ENCODE data around the gene KRT34. TPM values are rescaled to one million over a fixed set of nuclear protein-coding genes. Genes with fewer than 3 reads are reported as not detected.

The KRT34 gene
- total and polyA plus RNA-seq, 2 donors from 2014 or later = not detected

DNA sequence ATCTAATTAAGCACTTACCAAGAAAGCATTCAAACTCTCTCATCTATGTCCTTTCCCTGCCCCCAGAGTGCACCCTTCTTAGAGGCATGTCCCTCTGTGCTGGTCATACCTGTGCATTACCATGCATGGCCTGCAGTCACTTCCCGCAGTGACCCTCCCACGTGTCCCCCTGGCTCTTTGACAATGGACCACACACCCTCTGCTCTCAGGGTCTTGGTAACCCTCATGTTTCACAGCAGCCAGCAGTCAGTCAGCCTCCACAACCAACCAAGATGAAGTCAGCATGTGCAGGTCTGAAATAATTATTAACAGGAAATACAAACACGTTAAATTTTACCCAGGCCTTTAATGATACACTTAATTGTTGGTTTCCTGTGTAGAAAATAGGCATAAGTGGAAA, 41.6 kb downstream of the KRT34 start:
- Histone ChIP-seq H3K36me3 (ENCODE audit: control insufficient read depth in 2 of 3, insufficient read depth in 3 of 3, low read length in 3 of 3) (no peaks in the 10 kb centered on the region), H3K27me3 (ENCODE audit: control insufficient read depth, insufficient read depth, low read length) (no peaks in the 10 kb centered on the region), H3K27ac (ENCODE audit: low read depth in 2 of 2, low read length in 2 of 2) (peak overlapping the region in 1 of 2 donors; percentile 7), H3K4me1 (ENCODE audit: control insufficient read depth in 2 of 3, insufficient read depth in 2 of 3, low read depth in 1 of 3, low read length in 3 of 3) (peaks cover 0 to 2% (median 2%) of the 10 kb centered on the region in 3 donors), H3K9ac (ENCODE audit: low read length in 3 of 3) (no peak overlapping the region), H3K4me3 (ENCODE audit: low read length in 3 of 3) (no peak overlapping the region), H3K9me3 (ENCODE audit: control insufficient read depth in 2 of 3, insufficient read depth in 1 of 3, low read length in 3 of 3) (no peaks in the 10 kb centered on the region)
- intact Hi-C loops (cut with DNase I) = no loop called here
- DNase-seq (peak in 4 of 5 donors; percentile 76 to 87 (median 81)), FAIRE-seq (no peak)
- TF ChIP-seq, protein P1, sequence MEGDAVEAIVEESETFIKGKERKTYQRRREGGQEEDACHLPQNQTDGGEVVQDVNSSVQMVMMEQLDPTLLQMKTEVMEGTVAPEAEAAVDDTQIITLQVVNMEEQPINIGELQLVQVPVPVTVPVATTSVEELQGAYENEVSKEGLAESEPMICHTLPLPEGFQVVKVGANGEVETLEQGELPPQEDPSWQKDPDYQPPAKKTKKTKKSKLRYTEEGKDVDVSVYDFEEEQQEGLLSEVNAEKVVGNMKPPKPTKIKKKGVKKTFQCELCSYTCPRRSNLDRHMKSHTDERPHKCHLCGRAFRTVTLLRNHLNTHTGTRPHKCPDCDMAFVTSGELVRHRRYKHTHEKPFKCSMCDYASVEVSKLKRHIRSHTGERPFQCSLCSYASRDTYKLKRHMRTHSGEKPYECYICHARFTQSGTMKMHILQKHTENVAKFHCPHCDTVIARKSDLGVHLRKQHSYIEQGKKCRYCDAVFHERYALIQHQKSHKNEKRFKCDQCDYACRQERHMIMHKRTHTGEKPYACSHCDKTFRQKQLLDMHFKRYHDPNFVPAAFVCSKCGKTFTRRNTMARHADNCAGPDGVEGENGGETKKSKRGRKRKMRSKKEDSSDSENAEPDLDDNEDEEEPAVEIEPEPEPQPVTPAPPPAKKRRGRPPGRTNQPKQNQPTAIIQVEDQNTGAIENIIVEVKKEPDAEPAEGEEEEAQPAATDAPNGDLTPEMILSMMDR (IDR thresholded peaks at IDR 0.05; ENCODE audit: borderline replicate concordance, extremely low read depth, insufficient read depth) = no peak

DNA sequence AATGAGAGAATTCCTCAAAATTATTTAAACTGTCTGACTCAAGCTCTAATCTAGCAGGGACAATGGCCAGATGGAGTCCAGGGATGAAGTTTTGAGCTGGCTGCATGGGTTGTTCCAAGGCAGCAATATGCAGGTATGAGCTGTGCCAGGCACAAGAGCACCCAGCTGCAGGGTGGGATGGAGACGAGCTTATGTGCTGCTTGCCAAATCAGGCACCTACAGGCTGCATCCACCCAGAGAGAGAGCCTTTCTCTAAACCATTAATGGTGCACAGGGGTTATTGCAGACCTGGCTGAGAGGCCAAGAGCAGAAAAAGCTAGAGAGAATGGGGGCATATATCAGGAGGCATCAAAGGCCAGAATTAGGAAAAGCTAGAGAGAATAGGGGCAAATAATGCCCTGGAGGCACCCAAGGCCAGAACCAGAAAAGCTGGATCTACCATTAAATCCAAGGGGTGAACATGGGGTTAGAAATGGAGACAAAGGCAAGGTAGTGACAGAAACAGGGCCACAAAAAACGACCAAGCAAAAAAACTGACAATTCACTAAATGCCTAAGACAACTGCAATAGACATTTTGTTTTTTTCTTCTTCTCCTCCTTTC, 42.4 kb downstream of the KRT34 start:
- no peak overlapping the region for H3K27ac ChIP-seq (ENCODE audit: low read depth in 2 of 2, low read length in 2 of 2)
- no peaks in the 10 kb centered on the region for H3K9me3 ChIP-seq (ENCODE audit: control insufficient read depth in 2 of 3, insufficient read depth in 1 of 3, low read length in 3 of 3)
- H3K4me1 ChIP-seq (ENCODE audit: control insufficient read depth in 2 of 3, insufficient read depth in 2 of 3, low read depth in 1 of 3, low read length in 3 of 3) = peaks cover 0 to 2% (median 2%) of the 10 kb centered on the region in 3 donors
- H3K9ac ChIP-seq (ENCODE audit: low read length in 3 of 3) = no peak overlapping the region
- intact Hi-C loops (cut with DNase I) = no loop called here
- no peak overlapping the region for H3K4me3 ChIP-seq (ENCODE audit: low read length in 3 of 3)
- H3K27me3 ChIP-seq (ENCODE audit: control insufficient read depth, insufficient read depth, low read length) = no peaks in the 10 kb centered on the region
- TF ChIP-seq, protein P1 (IDR thresholded peaks at IDR 0.05; ENCODE audit: borderline replicate concordance, extremely low read depth, insufficient read depth) = no peak
- FAIRE-seq = no peak
- no peaks in the 10 kb centered on the region for H3K36me3 ChIP-seq (ENCODE audit: control insufficient read depth in 2 of 3, insufficient read depth in 3 of 3, low read length in 3 of 3)
- DNase-seq = peak in 1 of 5 donors; percentile 51

DNA sequence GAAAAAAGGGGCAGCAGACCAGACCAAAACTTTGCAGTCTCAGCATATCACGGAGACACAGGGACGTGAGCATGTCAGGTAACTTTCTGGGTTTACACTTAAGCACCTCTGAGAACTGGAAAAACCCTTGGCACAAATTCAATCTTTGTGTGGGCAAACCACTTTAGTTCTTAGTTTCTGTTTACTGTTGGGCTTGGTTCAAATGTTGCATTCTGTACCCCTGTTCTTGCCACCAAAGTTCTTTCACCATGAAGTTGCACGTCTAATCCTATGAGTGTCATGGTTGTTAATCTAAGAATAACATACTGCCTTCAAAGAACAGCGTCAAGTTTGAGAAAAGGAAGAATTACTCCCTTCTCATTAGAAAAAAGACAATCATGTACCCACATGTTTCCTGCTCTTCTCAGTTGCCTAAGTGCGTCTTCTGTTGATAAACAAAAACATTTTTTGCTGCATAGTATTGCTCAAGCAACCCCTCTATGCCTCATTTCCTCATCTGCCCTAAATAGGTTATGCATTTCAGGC, 43.1 kb downstream of the KRT34 start:
- no peak overlapping the region for H3K9ac ChIP-seq (ENCODE audit: low read length in 3 of 3)
- no peak overlapping the region for H3K4me3 ChIP-seq (ENCODE audit: low read length in 3 of 3)
- intact Hi-C loops (cut with DNase I) = no loop called here
- H3K9me3 ChIP-seq (ENCODE audit: control insufficient read depth in 2 of 3, insufficient read depth in 1 of 3, low read length in 3 of 3) = no peaks in the 10 kb centered on the region
- H3K36me3 ChIP-seq (ENCODE audit: control insufficient read depth in 2 of 3, insufficient read depth in 3 of 3, low read length in 3 of 3) = no peaks in the 10 kb centered on the region
- H3K4me1 ChIP-seq (ENCODE audit: control insufficient read depth in 2 of 3, insufficient read depth in 2 of 3, low read depth in 1 of 3, low read length in 3 of 3) = peaks cover 0 to 2% (median 2%) of the 10 kb centered on the region in 3 donors
- TF ChIP-seq, protein P1 (IDR thresholded peaks at IDR 0.05; ENCODE audit: borderline replicate concordance, extremely low read depth, insufficient read depth) = no peak
- DNase-seq = peak in 1 of 5 donors; percentile 37
- no peak for FAIRE-seq
- no peaks in the 10 kb centered on the region for H3K27me3 ChIP-seq (ENCODE audit: control insufficient read depth, insufficient read depth, low read length)
- H3K27ac ChIP-seq (ENCODE audit: low read depth in 2 of 2, low read length in 2 of 2) = no peak overlapping the region

All from kidney (tissue), 14 donors.